WTC11 (cell line): ENCODE measurements around the gene COL18A1. TPM values are rescaled to one million over a fixed set of nuclear protein-coding genes. Genes with fewer than 3 reads are reported as not detected.

Experiments
- ATAC-seq: fragments of 200-7000 bp; cut with Tn5 transposase; 2 replicates; pipeline ENCODE4 v1.10.0; 2021; ENCODE audit warnings: mild to moderate bottlenecking, moderate library complexity
- CTCF ChIA-PET: fragments of 300-600 bp; sonication (Branson Sonifier 250); formaldehyde crosslinking; loops from one replicate; lab custom pipeline; 2021; ENCODE audit warnings: antibody characterized with exemption; lab: Charles Lee
- POLR2A ChIA-PET: fragments of 350-600 bp; sonication (Branson Sonifier 250); formaldehyde crosslinking; loops from one replicate; lab custom pipeline; 2021; ENCODE audit warnings: antibody characterized with exemption; lab: Charles Lee
- DNase-seq: peaks from one replicate; pipeline ENCODE4 v3.0.0; 2021; ENCODE audit warnings: low spot score
- H3K27ac Mint-ChIP-seq: 2 replicates; pipeline ENCODE4 v1.8.0; 2021; ENCODE audit warnings: mixed read lengths
- H3K27me3 Mint-ChIP-seq: 2 replicates; pipeline ENCODE4 v1.8.0; 2021; ENCODE audit warnings: low read depth, mild to moderate bottlenecking, moderate library complexity, mixed read lengths
- H3K36me3 Mint-ChIP-seq: 2 replicates; pipeline ENCODE4 v1.8.0; 2021; ENCODE audit warnings: mixed read lengths
- H3K4me1 Mint-ChIP-seq: 2 replicates; pipeline ENCODE4 v1.8.0; 2022; ENCODE audit warnings: mixed read lengths
- H3K4me3 Mint-ChIP-seq: 2 replicates; pipeline ENCODE4 v1.8.0; 2021; ENCODE audit warnings: mild to moderate bottlenecking, moderate library complexity, mixed read lengths
- H3K9me3 Mint-ChIP-seq: 2 replicates; pipeline ENCODE4 v1.8.0; 2021; ENCODE audit warnings: mixed read lengths
- ATF1 ChIP-seq: sonication (generic); formaldehyde crosslinking; IDR thresholded peaks from 2 replicates; pipeline ENCODE4 v1.8.1; 2023; ENCODE audit warnings: mild to moderate bottlenecking, moderate library complexity, missing genetic modification reagents
- EMX1 ChIP-seq: fragments of 250-450 bp; sonication (Bioruptor Pico); IDR thresholded peaks from 2 replicates; pipeline ENCODE4 v1.8.0; 2021; ENCODE audit warnings: mild to moderate bottlenecking
- FOXP1 ChIP-seq: sonication (generic); formaldehyde crosslinking; IDR thresholded peaks from 2 replicates; pipeline ENCODE4 v1.8.0; 2022; ENCODE audit warnings: missing genetic modification reagents, mild to moderate bottlenecking, moderate library complexity, borderline replicate concordance
- GTF2I ChIP-seq: fragments of 250-450 bp; sonication (Bioruptor Pico); conservative IDR thresholded peaks from 2 replicates; pipeline ENCODE4 v1.4.0; 2021; ENCODE audit warnings: mild to moderate bottlenecking
- MXD4 ChIP-seq: fragments of 250-450 bp; sonication (Bioruptor Pico); IDR thresholded peaks from 2 replicates; pipeline ENCODE4 v1.8.0; 2021; ENCODE audit warnings: mild to moderate bottlenecking, moderate library complexity, borderline replicate concordance
- MYBL2 ChIP-seq: sonication (generic); formaldehyde crosslinking; IDR thresholded peaks from 2 replicates; pipeline ENCODE4 v1.8.1; 2023; ENCODE audit warnings: mild to moderate bottlenecking, moderate library complexity, missing genetic modification reagents
- NFATC4 ChIP-seq: fragments of 250-450 bp; sonication (Bioruptor Pico); IDR thresholded peaks from 2 replicates; pipeline ENCODE4 v1.9.0; 2021; ENCODE audit warnings: mild to moderate bottlenecking
- NFE2L1 ChIP-seq: sonication (generic); formaldehyde crosslinking; IDR thresholded peaks from 2 replicates; pipeline ENCODE4 v1.8.1; 2023; ENCODE audit warnings: missing genetic modification reagents
- NFYB ChIP-seq: sonication (generic); formaldehyde crosslinking; conservative IDR thresholded peaks from 2 replicates; pipeline ENCODE4 v1.8.0; 2022; ENCODE audit warnings: low read depth, missing genetic modification reagents
- NR2C2 ChIP-seq: sonication (generic); formaldehyde crosslinking; IDR thresholded peaks from 2 replicates; pipeline ENCODE4 v1.8.0; 2022; ENCODE audit warnings: mild to moderate bottlenecking, missing genetic modification reagents
- PRRX2 ChIP-seq: fragments of 250-450 bp; sonication (Bioruptor Pico); IDR thresholded peaks from 2 replicates; pipeline ENCODE4 v1.8.0; 2021; ENCODE audit warnings: mild to moderate bottlenecking
- SMAD3 ChIP-seq: sonication (generic); formaldehyde crosslinking; IDR thresholded peaks from 2 replicates; pipeline ENCODE4 v1.8.0; 2022; ENCODE audit warnings: missing genetic modification reagents, mild to moderate bottlenecking, borderline replicate concordance
- TCF7 ChIP-seq: sonication (generic); formaldehyde crosslinking; IDR thresholded peaks from 2 replicates; pipeline ENCODE4 v1.8.0; 2022; ENCODE audit warnings: mild to moderate bottlenecking, low read depth, missing genetic modification reagents, moderate library complexity
- USF1 ChIP-seq: sonication (generic); formaldehyde crosslinking; IDR thresholded peaks from 2 replicates; pipeline ENCODE4 v1.8.0; 2022; ENCODE audit warnings: mild to moderate bottlenecking, missing genetic modification reagents
- ZNF121 ChIP-seq: sonication (generic); formaldehyde crosslinking; IDR thresholded peaks from 2 replicates; pipeline ENCODE4 v1.8.0; 2023; ENCODE audit warnings: missing genetic modification reagents
- ZNF219 ChIP-seq: sonication (generic); formaldehyde crosslinking; IDR thresholded peaks from 2 replicates; pipeline ENCODE4 v1.8.0; 2023; ENCODE audit warnings: missing genetic modification reagents, mild to moderate bottlenecking, borderline replicate concordance
- ZNF232 ChIP-seq: sonication (generic); formaldehyde crosslinking; IDR thresholded peaks from 2 replicates; pipeline ENCODE4 v1.8.0; 2022; ENCODE audit warnings: mild to moderate bottlenecking, missing genetic modification reagents
- ZNF396 ChIP-seq: fragments of 250-450 bp; sonication (Bioruptor Pico); IDR thresholded peaks from 2 replicates; pipeline ENCODE4 v1.8.0; 2021; ENCODE audit warnings: mild to moderate bottlenecking, moderate library complexity, borderline replicate concordance
- ZNF671 ChIP-seq: fragments of 250-450 bp; sonication (Bioruptor Pico); IDR thresholded peaks from 2 replicates; pipeline ENCODE4 v1.8.0; 2021; ENCODE audit warnings: mild to moderate bottlenecking
- total RNA-seq: library from RNA; stranded (reverse); gene quantifications from 3 replicates; pipeline ENCODE4 v1.2.3, GENCODE V29; 2021

COL18A1 gene
- total RNA-seq, 1 experiment from 2014 or later, result 231 TPM

GRCh38 chr21:45450423-45451090, 45.6 kb downstream of the COL18A1 start:
- H3K36me3 Mint-ChIP-seq, result peaks cover 33% of the 10 kb centered on the region
- ATAC-seq, result no peak
- H3K27me3 Mint-ChIP-seq, result no peaks in the 10 kb centered on the region
- H3K9me3 Mint-ChIP-seq, result peaks cover 20% of the 10 kb centered on the region
- TF ChIP-seq EMX1 (CRISPR knock-in tag), result no peak
- no peak for TF ChIP-seq ZNF396
- no peak for TF ChIP-seq USF1 (CRISPR knock-in tag)
- TF ChIP-seq ZNF219 (CRISPR knock-in tag), result no peak
- TF ChIP-seq ZNF671 (CRISPR knock-in tag), result no peak
- no peak for TF ChIP-seq GTF2I (CRISPR knock-in tag)
- no peak for TF ChIP-seq TCF7
- no peak for TF ChIP-seq ZNF121 (CRISPR knock-in tag)
- no peak for TF ChIP-seq NFYB (CRISPR knock-in tag)
- no peak for TF ChIP-seq MYBL2 (CRISPR knock-in tag)
- TF ChIP-seq MXD4 (CRISPR knock-in tag), result no peak
- no peak for TF ChIP-seq FOXP1 (CRISPR knock-in tag)
- TF ChIP-seq SMAD3 (CRISPR knock-in tag), result no peak
- POLR2A ChIA-PET, result no interaction called here
- CTCF ChIA-PET, result interaction anchor here (0.9 kb wide), 1 partner anchor 158 kb away, joined by 3 read pairs; no protein-coding TSS in a partner anchor
- H3K4me3 Mint-ChIP-seq, result no peak overlapping the region
- H3K27ac Mint-ChIP-seq, result no peak overlapping the region; the same call in 1 of the 2 replicates
- H3K4me1 Mint-ChIP-seq, result peaks cover 3% of the 10 kb centered on the region; the same call in 1 of the 2 replicates
- DNase-seq, result no peak

GRCh38 chr21:45451091-45451740, 46.3 kb downstream of the COL18A1 start:
- POLR2A ChIA-PET, result no interaction called here
- Mint-ChIP-seq H3K4me3 (no peak overlapping the region), H3K27ac (peak overlapping the region; percentile 68), H3K27me3 (no peaks in the 10 kb centered on the region), H3K9me3 (peaks cover 16% of the 10 kb centered on the region), H3K4me1 (peaks cover 3% of the 10 kb centered on the region; the same call in 1 of the 2 replicates), H3K36me3 (peaks cover 28% of the 10 kb centered on the region)
- DNase-seq (no peak), ATAC-seq (no peak)
- no peak for TF ChIP-seq ATF1 (CRISPR knock-in tag)
- no peak for TF ChIP-seq NFATC4
- no peak for TF ChIP-seq ZNF671 (CRISPR knock-in tag)
- TF ChIP-seq PRRX2, result no peak
- TF ChIP-seq ZNF232 (CRISPR knock-in tag), result no peak
- TF ChIP-seq NFE2L1 (CRISPR knock-in tag), result no peak
- CTCF ChIA-PET, result interaction anchor here (0.8 kb wide), 1 partner anchor 142 kb away, joined by 3 read pairs; no protein-coding TSS in a partner anchor

GRCh38 chr21:45451771-45452182, 46.8 kb downstream of the COL18A1 start:
- peaks cover 24% of the 10 kb centered on the region for H3K36me3 Mint-ChIP-seq
- DNase-seq, result no peak
- TF ChIP-seq USF1 (CRISPR knock-in tag) (no peak), NR2C2 (CRISPR knock-in tag) (0 out of 2 replicates have a peak, but pooled peaks have one; percentile 24)
- TF ChIP-seq, all 79 proteins: peak for 1
- no peak for ATAC-seq
- Mint-ChIP-seq H3K27me3 (no peaks in the 10 kb centered on the region), H3K9me3 (peaks cover 14% of the 10 kb centered on the region), H3K27ac (peak overlapping the region; percentile 49; the same call in 1 of the 2 replicates), H3K4me3 (no peak overlapping the region), H3K4me1 (peaks cover 3% of the 10 kb centered on the region; the same call in 1 of the 2 replicates)
- ChIA-PET POLR2A (no interaction called here), CTCF (interaction anchor here (0.8 kb wide), 1 partner anchor 143 kb away, joined by 3 read pairs; no protein-coding TSS in a partner anchor)
